AG04450 (cell line): ENCODE data around the gene RAI1. TPM values are rescaled to one million over a fixed set of nuclear protein-coding genes. Genes with fewer than 3 reads are reported as not detected.

Experiments used
- CTCF ChIA-PET: fragments of 300-600, 350-600 bp; formaldehyde crosslinking; extraction: SDS; loops from one replicate; lab custom pipeline; 2022; ENCODE audit warnings: antibody characterized with exemption, inconsistent platforms; lab: Charles Lee
- POLR2A ChIA-PET: fragments of 350-600 bp; formaldehyde crosslinking; extraction: SDS; loops from one replicate; lab custom pipeline; 2021; ENCODE audit warnings: antibody characterized with exemption, inconsistent platforms; lab: Yijun Ruan, JAX
- DNase-seq: peaks from one replicate; pipeline ENCODE4 v3.0.0-alpha.2; 2011; ENCODE audit warnings: low read depth, low spot score
- H3K27ac ChIP-seq: one replicate; pipeline ENCODE4 v1.5.1; 2012; ENCODE audit warnings: low read depth, low read length, control low read depth
- H3K27me3 ChIP-seq: one replicate; pipeline ENCODE4 v1.6.0; 2012; ENCODE audit warnings: low read length; ENCODE audit not compliant: control insufficient read depth, insufficient read depth
- H3K4me3 ChIP-seq: 2 replicates; pipeline ENCODE4 v1.5.1; 2011; ENCODE audit warnings: mild to moderate bottlenecking, low read depth, low read length, control low read depth
- H3K9me3 ChIP-seq: 2 replicates; pipeline ENCODE4 v1.5.1; 2012; ENCODE audit warnings: low read length; ENCODE audit not compliant: control insufficient read depth, insufficient read depth
- CTCF ChIP-seq: IDR thresholded peaks from 2 replicates; pipeline ENCODE4 v1.5.1; 2011; ENCODE audit warnings: low read depth, low read length, control low read depth, inconsistent platforms
- polyA plus RNA-seq: library from polyadenylated mRNA; depleted of rRNA; stranded (reverse); fragments of >200 nt; gene quantifications from 2 replicates; pipeline ENCODE4 v1.2.3, GENCODE V29; 2011

The RAI1 gene
- polyA plus RNA-seq, 1 experiment = 2.1 TPM

DNA sequence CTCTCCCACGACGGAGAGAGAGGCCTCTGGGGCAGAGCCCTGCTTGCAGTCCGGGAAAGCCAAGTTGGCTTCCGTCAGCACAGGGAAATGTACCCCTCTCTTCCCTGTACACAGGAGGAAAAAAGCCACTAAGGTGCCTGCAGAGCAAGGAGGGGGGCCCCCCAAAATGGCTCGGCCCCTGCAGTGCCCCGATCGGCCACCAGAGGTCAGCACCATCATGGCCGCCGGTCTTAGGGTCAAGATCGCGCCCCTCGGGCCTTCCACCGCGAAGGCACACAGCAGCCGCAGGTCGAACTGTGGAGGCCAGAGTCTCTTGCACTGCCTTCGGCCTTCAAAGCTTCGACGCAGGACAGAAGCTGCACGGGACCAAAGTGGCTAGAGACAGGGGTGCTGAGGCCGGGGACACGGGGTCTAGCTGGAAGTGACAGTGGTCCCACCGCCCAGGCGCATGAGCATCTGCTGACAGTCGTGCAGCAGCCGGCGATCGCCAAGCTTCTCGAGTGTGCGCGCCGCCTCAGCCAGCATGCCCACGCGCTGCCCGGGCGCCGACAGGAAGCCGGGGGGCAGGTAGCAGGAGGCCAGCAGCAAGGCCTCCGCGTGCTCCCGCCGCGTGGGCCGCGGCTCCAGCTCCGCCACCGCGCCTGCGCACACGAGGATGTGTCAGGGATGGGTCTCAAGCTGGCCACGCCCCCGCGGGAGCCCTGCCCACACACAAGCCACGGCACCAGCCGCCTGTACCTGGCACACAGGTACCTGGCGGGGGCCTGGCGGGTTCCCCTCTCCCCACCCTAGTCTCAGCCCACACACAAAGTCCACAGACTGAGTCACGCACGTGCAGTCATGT, 131.2 kb downstream of the RAI1 start:
- POLR2A ChIA-PET = interaction anchor here (1.1 kb wide), 1 partner anchor 24 kb away, joined by 4 read pairs; the partner anchor contains the start of gene SREBF1
- Histone ChIP-seq H3K4me3 (no peak overlapping the region), H3K27ac (no peak overlapping the region), H3K27me3 (no peaks in the 10 kb centered on the region), H3K9me3 (peaks cover 5% of the 10 kb centered on the region; the same call in 1 of the 2 replicates)
- no peak for DNase-seq
- peak; percentile 99 for TF ChIP-seq CTCF
- CTCF ChIA-PET = interaction anchor here (0.5 to 3.1 kb wide), 14 partner anchors 9 to 223 kb away, joined by 3 to 20 read pairs (median 5); no protein-coding TSS in a partner anchor

- ChIA-PET CTCF (interaction anchor here (0.8 to 3.1 kb wide), 9 partner anchors 8 to 221 kb away, joined by 3 to 20 read pairs (median 7); no protein-coding TSS in a partner anchor), POLR2A (interaction anchor here (1.1 kb wide), 1 partner anchor 23 kb away, joined by 4 read pairs; the partner anchor contains the start of gene SREBF1)
- no peak for TF ChIP-seq CTCF
Observed at GRCh38 chr17:17813055-17813724, 131.9 kb downstream of the RAI1 start.

DNA sequence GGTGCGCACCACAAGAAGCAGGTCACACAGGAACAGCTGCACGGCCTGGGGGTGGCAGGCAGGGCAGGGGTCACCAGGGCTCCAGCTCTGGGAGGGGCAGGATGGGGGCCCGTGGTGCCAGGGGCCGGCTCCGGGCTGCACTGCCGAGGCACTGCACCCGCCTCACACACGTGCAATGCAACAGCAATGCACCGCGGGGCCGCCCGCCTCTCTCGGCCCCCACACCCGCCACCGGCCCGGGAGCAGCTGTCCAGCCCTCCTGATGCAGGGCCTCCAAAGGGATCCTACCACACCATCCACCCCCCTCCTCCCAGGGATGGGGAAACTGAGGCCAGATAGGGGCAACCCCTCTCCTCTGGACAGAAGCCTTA, 132.5 kb downstream of the RAI1 start:
- ChIA-PET CTCF (interaction anchor here (2.8 to 3.1 kb wide), 2 partner anchors 44 to 46 kb away, joined by 12 to 19 read pairs; no protein-coding TSS in a partner anchor), POLR2A (no interaction called here)
- TF ChIP-seq CTCF = no peak
- no peak for DNase-seq
- Histone ChIP-seq H3K27ac (no peak overlapping the region), H3K9me3 (peaks cover 5% of the 10 kb centered on the region; the same call in 1 of the 2 replicates), H3K27me3 (no peaks in the 10 kb centered on the region), H3K4me3 (no peak overlapping the region)

More at GRCh38 chr17:17813055-17813724, 131.9 kb downstream of the RAI1 start:
- H3K27me3 ChIP-seq = no peaks in the 10 kb centered on the region
- H3K27ac ChIP-seq = no peak overlapping the region
- no peak for DNase-seq
- H3K4me3 ChIP-seq = no peak overlapping the region
- peaks cover 5% of the 10 kb centered on the region; the same call in 1 of the 2 replicates for H3K9me3 ChIP-seq

DNA sequence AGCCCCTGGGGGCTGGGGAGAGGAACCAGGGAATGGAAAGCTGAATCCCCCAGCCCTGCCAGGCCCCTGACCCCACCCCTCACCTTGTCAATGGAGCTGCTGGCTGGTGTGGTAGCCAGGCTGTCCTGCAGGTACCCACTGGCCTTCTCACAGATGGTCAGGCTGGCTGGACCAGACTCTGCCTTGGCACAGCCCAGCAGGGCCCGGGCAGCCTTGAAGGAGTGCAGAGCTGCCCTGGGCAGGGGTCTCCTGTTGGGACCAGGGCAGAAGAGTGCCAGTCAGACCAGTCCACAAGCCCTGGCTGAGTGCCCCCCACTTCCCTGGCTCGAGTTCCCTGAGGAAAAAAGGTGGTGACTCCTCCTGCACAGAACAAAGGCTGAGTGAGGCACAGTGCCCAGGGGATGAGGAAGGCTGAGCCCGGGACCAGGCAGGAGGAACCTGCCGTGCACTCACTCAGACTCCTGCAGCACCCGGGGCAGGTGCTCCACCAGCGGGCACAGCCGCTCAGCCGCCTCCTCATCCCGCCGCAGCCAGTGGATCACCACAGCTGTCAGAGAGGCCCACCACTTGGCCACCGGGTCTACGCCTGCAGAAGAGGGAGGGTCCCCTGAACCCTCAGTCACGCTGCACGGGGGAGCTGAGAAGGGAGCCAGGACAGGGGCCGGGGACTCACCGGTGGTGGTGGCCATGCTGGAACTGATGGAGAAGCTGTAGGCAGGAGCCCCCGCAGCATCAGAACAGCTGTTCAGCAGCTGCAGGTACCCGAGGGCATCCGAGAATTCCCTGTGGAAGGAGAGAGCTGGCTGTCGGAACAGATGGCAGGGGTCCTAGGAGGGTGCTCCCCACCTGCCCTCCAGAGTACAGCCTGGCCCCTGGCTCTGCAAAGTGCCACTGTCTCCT, 133.2 kb downstream of the RAI1 start:
- ChIA-PET POLR2A (no interaction called here), CTCF (no interaction called here)
- Histone ChIP-seq H3K9me3 (peaks cover 5% of the 10 kb centered on the region; the same call in 1 of the 2 replicates), H3K27ac (no peak overlapping the region), H3K27me3 (no peaks in the 10 kb centered on the region), H3K4me3 (no peak overlapping the region)
- DNase-seq = no peak
- TF ChIP-seq CTCF = no peak
